ENCODE measurements around the gene TAS2R40.

DNA sequence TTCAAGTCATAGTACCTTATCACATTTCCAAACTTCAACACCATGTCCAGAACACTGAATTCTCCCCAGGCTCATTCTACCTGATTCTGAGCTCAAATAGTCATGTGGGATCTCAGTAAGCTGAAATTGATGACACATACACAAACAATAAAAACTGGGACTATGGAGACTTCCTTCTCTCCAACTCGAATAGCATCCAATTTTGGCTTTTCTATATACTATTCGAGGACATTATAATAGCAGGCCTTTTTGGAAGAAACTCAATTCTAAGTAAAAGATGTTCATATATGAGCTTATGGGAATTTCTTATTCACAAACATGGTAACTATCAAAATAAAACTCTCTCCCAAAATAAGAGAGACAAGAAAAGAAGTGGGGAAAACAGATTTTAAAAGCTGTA is 551 bp upstream of the TAS2R40 start:
- TF ChIP-seq, protein P1, sequence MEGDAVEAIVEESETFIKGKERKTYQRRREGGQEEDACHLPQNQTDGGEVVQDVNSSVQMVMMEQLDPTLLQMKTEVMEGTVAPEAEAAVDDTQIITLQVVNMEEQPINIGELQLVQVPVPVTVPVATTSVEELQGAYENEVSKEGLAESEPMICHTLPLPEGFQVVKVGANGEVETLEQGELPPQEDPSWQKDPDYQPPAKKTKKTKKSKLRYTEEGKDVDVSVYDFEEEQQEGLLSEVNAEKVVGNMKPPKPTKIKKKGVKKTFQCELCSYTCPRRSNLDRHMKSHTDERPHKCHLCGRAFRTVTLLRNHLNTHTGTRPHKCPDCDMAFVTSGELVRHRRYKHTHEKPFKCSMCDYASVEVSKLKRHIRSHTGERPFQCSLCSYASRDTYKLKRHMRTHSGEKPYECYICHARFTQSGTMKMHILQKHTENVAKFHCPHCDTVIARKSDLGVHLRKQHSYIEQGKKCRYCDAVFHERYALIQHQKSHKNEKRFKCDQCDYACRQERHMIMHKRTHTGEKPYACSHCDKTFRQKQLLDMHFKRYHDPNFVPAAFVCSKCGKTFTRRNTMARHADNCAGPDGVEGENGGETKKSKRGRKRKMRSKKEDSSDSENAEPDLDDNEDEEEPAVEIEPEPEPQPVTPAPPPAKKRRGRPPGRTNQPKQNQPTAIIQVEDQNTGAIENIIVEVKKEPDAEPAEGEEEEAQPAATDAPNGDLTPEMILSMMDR (IDR thresholded peaks at IDR 0.05) = no peak
- TF ChIP-seq POLR2A (IDR thresholded peaks at IDR 0.05) = no peak
